NCI-H2081 (cell line): Measurements from ENCODE around the gene ERBB4.

ENCODE experiments used
- DNase-seq, 2 experiments: peaks; one replicate each; lab custom pipeline; 2025; lab: John Stamatoyannopoulos, UW

Gene ERBB4

GRCh38 chr2:212428681-212429478 is 109.7 kb downstream of the ERBB4 start:
- DNase-seq, result no peak

GRCh38 chr2:212427638-212428037 is 111.0 kb downstream of the ERBB4 start:
- peak; percentile 8 to 14 for DNase-seq

GRCh38 chr2:212426637-212427412 is 111.8 kb downstream of the ERBB4 start:
- peak in 1 of 2 experiments; percentile 59 for DNase-seq

GRCh38 chr2:212424082-212424481 is 114.5 kb downstream of the ERBB4 start:
- no peak for DNase-seq

GRCh38 chr2:212423089-212423488 is 115.5 kb downstream of the ERBB4 start:
- no peak for DNase-seq

GRCh38 chr2:212421556-212422334 is 116.9 kb downstream of the ERBB4 start:
- DNase-seq, result no peak

GRCh38 chr2:212416086-212416485 is 122.5 kb downstream of the ERBB4 start:
- DNase-seq, result no peak

- no peak for DNase-seq
Observed at GRCh38 chr2:212414767-212415211, 123.8 kb downstream of the ERBB4 start.

GRCh38 chr2:212409560-212409959 is 129.0 kb downstream of the ERBB4 start:
- no peak for DNase-seq

- no peak for DNase-seq
Observed at GRCh38 chr2:212408524-212408923, 130.1 kb downstream of the ERBB4 start.

GRCh38 chr2:212406716-212407115 is 131.9 kb downstream of the ERBB4 start:
- DNase-seq, result no peak

- DNase-seq, result no peak
Observed at GRCh38 chr2:212402316-212402715, 136.3 kb downstream of the ERBB4 start.

- DNase-seq, result no peak
Observed at GRCh38 chr2:212398316-212398715, 140.3 kb downstream of the ERBB4 start.

GRCh38 chr2:212392544-212392943 is 146.1 kb downstream of the ERBB4 start:
- DNase-seq, result no peak

GRCh38 chr2:212392043-212392442 is 146.6 kb downstream of the ERBB4 start:
- no peak for DNase-seq

- DNase-seq, result no peak
Observed at GRCh38 chr2:212387146-212387545, 151.5 kb downstream of the ERBB4 start.

GRCh38 chr2:212385241-212385640 is 153.4 kb downstream of the ERBB4 start:
- DNase-seq, result no peak

- no peak for DNase-seq
Observed at GRCh38 chr2:212384027-212384426, 154.6 kb downstream of the ERBB4 start.

GRCh38 chr2:212381428-212382102 is 157.0 kb downstream of the ERBB4 start:
- DNase-seq, result no peak

- DNase-seq, result no peak
Observed at GRCh38 chr2:212379103-212379502, 159.5 kb downstream of the ERBB4 start.

- DNase-seq, result no peak
Observed at GRCh38 chr2:212367431-212367830, 171.2 kb downstream of the ERBB4 start.
